LNCaP clone FGC (cell line): ENCODE results near the gene ASPSCR1.

Experiments used
- DNase-seq: peaks from one replicate; pipeline ENCODE4 v3.0.0-alpha.2; 2011; ENCODE audit warnings: low read depth
- H3K4me3 ChIP-seq: 2 replicates; pipeline ENCODE4 v1.5.1; 2011; ENCODE audit warnings: mild to moderate bottlenecking, low read depth, low read length, control low read depth
- CTCF ChIP-seq: IDR thresholded peaks from 2 replicates; pipeline ENCODE4 v1.5.1; 2012; ENCODE audit warnings: mild to moderate bottlenecking; ENCODE audit not compliant: control insufficient read depth, insufficient read depth; ENCODE audit errors: extremely low read depth

ASPSCR1 gene

GRCh38 chr17:82046903-82047302 lies 69.5 kb downstream of the ASPSCR1 start:
- no peak overlapping the region for H3K4me3 ChIP-seq
- no peak for TF ChIP-seq CTCF
- DNase-seq, result no peak

- H3K4me3 ChIP-seq, result no peak overlapping the region
- no peak for TF ChIP-seq CTCF
- DNase-seq, result no peak
These were observed 70.0 kb downstream of the ASPSCR1 start for GRCh38 chr17:82047379-82047778.

- TF ChIP-seq CTCF, result no peak
- no peak for DNase-seq
- no peak overlapping the region for H3K4me3 ChIP-seq
These were observed 70.6 kb downstream of the ASPSCR1 start for GRCh38 chr17:82047914-82048570.

GRCh38 chr17:82048571-82048971 lies 71.1 kb downstream of the ASPSCR1 start:
- TF ChIP-seq CTCF, result no peak
- no peak overlapping the region for H3K4me3 ChIP-seq
- no peak for DNase-seq

GRCh38 chr17:82049106-82049505 lies 71.7 kb downstream of the ASPSCR1 start:
- H3K4me3 ChIP-seq, result no peak overlapping the region
- no peak for TF ChIP-seq CTCF
- no peak for DNase-seq

- no peak overlapping the region for H3K4me3 ChIP-seq
- no peak for DNase-seq
- TF ChIP-seq CTCF, result no peak
These were observed 72.1 kb downstream of the ASPSCR1 start for GRCh38 chr17:82049521-82049971.
